IMR-90 (cell line): ENCODE results near the gene TCF3. TPM values are rescaled to one million over a fixed set of nuclear protein-coding genes. Genes with fewer than 3 reads are reported as not detected.

Experiments used
- ATAC-seq: fragments of 200-7000 bp; cut with Tn5 transposase; 2 replicates; pipeline ENCODE4 v1.9.1; 2020; ENCODE audit warnings: low read depth, mild to moderate bottlenecking, moderate library complexity
- BruUV-seq: library from RNA; stranded (reverse); fragments of 400-500 nt; replicated peaks from 2 replicates; lab custom pipeline; 2021; lab: Mats Ljungman, UMichigan
- CTCF ChIA-PET: fragments of 300-600 bp; formaldehyde crosslinking; extraction: SDS; loops from one replicate; lab custom pipeline; 2021; ENCODE audit warnings: antibody characterized with exemption; lab: Yijun Ruan, JAX
- POLR2A ChIA-PET: fragments of 300-600 bp; sonication (Branson Sonifier 250); formaldehyde crosslinking; loops from one replicate; lab custom pipeline; 2022; ENCODE audit warnings: antibody characterized with exemption; ENCODE audit not compliant: unreplicated experiment; lab: Charles Lee
- DNase-seq: peaks from one replicate; pipeline ENCODE4 v3.0.0; 2013
- H2AFZ ChIP-seq: replicated peaks from 2 replicates; pipeline ENCODE3; 2013; ENCODE audit warnings: low read length, mild to moderate bottlenecking; ENCODE audit not compliant: poor library complexity
- H2AK5ac ChIP-seq: 2 replicates; pipeline ENCODE4 v1.6.1; 2013; ENCODE audit warnings: low read depth, low read length, inconsistent platforms
- H2AK9ac ChIP-seq: replicated peaks from 2 replicates; pipeline ENCODE3; 2013; ENCODE audit warnings: mild to moderate bottlenecking, low read depth, low read length, moderate library complexity; ENCODE audit not compliant: poor library complexity
- H2BK120ac ChIP-seq: 2 replicates; pipeline ENCODE4 v1.6.1; 2013; ENCODE audit warnings: low read depth, low read length, inconsistent platforms
- H2BK15ac ChIP-seq: 3 replicates; pipeline ENCODE4 v1.6.1; 2013; ENCODE audit warnings: low read depth, low read length, inconsistent platforms
- H2BK20ac ChIP-seq: 2 replicates; pipeline ENCODE4 v1.6.1; 2013; ENCODE audit warnings: low read depth, mild to moderate bottlenecking, inconsistent platforms, low read length, moderate library complexity
- H2BK5ac ChIP-seq: 2 replicates; pipeline ENCODE4 v1.6.1; 2013; ENCODE audit warnings: mild to moderate bottlenecking, low read depth, low read length, inconsistent platforms; ENCODE audit not compliant: poor library complexity, severe bottlenecking
- H3K14ac ChIP-seq: replicated peaks from 2 replicates; pipeline ENCODE4 v1.6.1; 2013; ENCODE audit warnings: low read depth, low read length, inconsistent platforms
- H3K18ac ChIP-seq: 2 replicates; pipeline ENCODE4 v1.6.1; 2013; ENCODE audit warnings: low read depth, low read length, control low read depth
- H3K23ac ChIP-seq: 2 replicates; pipeline ENCODE4 v1.6.1; 2013; ENCODE audit warnings: low read depth, low read length, inconsistent platforms
- H3K27ac ChIP-seq: 2 replicates; pipeline ENCODE4 v1.5.1; 2013; ENCODE audit warnings: mild to moderate bottlenecking, control low read depth, low read length; ENCODE audit not compliant: insufficient read depth
- H3K27me3 ChIP-seq: 2 replicates; pipeline ENCODE4 v1.6.1; 2013; ENCODE audit warnings: low read length; ENCODE audit not compliant: control insufficient read depth, insufficient read depth
- H3K36me3 ChIP-seq: 2 replicates; pipeline ENCODE4 v1.6.1; 2013; ENCODE audit warnings: low read length, mixed read lengths; ENCODE audit not compliant: control insufficient read depth, insufficient read depth
- H3K4ac ChIP-seq: 2 replicates; pipeline ENCODE4 v1.6.1; 2013; ENCODE audit warnings: low read depth, low read length, inconsistent platforms
- H3K4me1 ChIP-seq: 2 replicates; pipeline ENCODE4 v1.6.1; 2013; ENCODE audit warnings: low read length, mixed read lengths; ENCODE audit not compliant: control insufficient read depth, insufficient read depth
- H3K4me2 ChIP-seq: 2 replicates; pipeline ENCODE4 v1.6.1; 2013; ENCODE audit warnings: low read depth, mild to moderate bottlenecking, control low read depth, low read length, moderate library complexity
- H3K4me3 ChIP-seq: 2 replicates; pipeline ENCODE4 v1.5.1; 2013; ENCODE audit warnings: low read depth, mild to moderate bottlenecking, control low read depth, low read length, moderate library complexity; ENCODE audit not compliant: insufficient read depth
- H3K56ac ChIP-seq: 2 replicates; pipeline ENCODE4 v1.6.1; 2013; ENCODE audit warnings: low read length, inconsistent platforms; ENCODE audit not compliant: insufficient read depth; ENCODE audit errors: extremely low read depth
- H3K79me1 ChIP-seq, 2 experiments: 2 replicates each; pipeline ENCODE4 v1.6.1; 2013; ENCODE audit warnings: low read length in 2 of 2, inconsistent platforms in 1 of 2, low read depth in 1 of 2
- H3K9ac ChIP-seq: 2 replicates; pipeline ENCODE4 v1.6.1; 2013; ENCODE audit warnings: low read depth, low read length, control low read depth
- H3K9me1 ChIP-seq: 2 replicates; pipeline ENCODE4 v1.6.1; 2013; ENCODE audit warnings: low read length, inconsistent platforms; ENCODE audit not compliant: insufficient read depth
- H3K9me3 ChIP-seq: 2 replicates; pipeline ENCODE4 v1.6.1; 2013; ENCODE audit warnings: low read length; ENCODE audit not compliant: control insufficient read depth, insufficient read depth
- H4K20me1 ChIP-seq: 2 replicates; pipeline ENCODE4 v1.6.1; 2013; ENCODE audit warnings: low read length, inconsistent platforms; ENCODE audit not compliant: insufficient read depth
- H4K5ac ChIP-seq: 2 replicates; pipeline ENCODE4 v1.6.1; 2013; ENCODE audit warnings: mild to moderate bottlenecking, low read depth, low read length, control low read depth
- H4K8ac ChIP-seq, 2 experiments: 2 replicates each; pipeline ENCODE4 v1.6.1; 2013; ENCODE audit warnings: low read depth in 2 of 2, low read length in 2 of 2, control low read depth in 1 of 2, inconsistent platforms in 1 of 2
- H4K91ac ChIP-seq: 2 replicates; pipeline ENCODE4 v1.6.1; 2013; ENCODE audit warnings: low read depth, low read length, inconsistent platforms; ENCODE audit not compliant: insufficient read depth
- BHLHE40 ChIP-seq: fragments of 150-350 bp; IDR thresholded peaks from 2 replicates; pipeline ENCODE4 v1.6.1; 2016; ENCODE audit warnings: mild to moderate bottlenecking, low read depth, low read length
- CEBPB ChIP-seq: IDR thresholded peaks from 2 replicates; pipeline ENCODE4 v1.6.1; 2012; ENCODE audit warnings: low read depth, low read length, improper control_type of control experiment
- CHD1 ChIP-seq: IDR thresholded peaks from 2 replicates; pipeline ENCODE4 v1.6.1; 2012; ENCODE audit warnings: low read depth, low read length, improper control_type of control experiment
- FOS ChIP-seq: fragments of 150-350 bp; IDR thresholded peaks from 2 replicates; pipeline ENCODE4 v1.6.1; 2016; ENCODE audit warnings: low read depth, low read length
- MAZ ChIP-seq: IDR thresholded peaks from 2 replicates; pipeline ENCODE4 v1.6.1; 2012; ENCODE audit warnings: low read depth, mild to moderate bottlenecking, low read length, improper control_type of control experiment, moderate library complexity, borderline replicate concordance
- MXI1 ChIP-seq: IDR thresholded peaks from 2 replicates; pipeline ENCODE4 v1.6.1; 2012; ENCODE audit warnings: low read depth, mild to moderate bottlenecking, low read length, moderate library complexity, borderline replicate concordance
- NFE2L2 ChIP-seq: fragments of 150-350 bp; IDR thresholded peaks from 2 replicates; pipeline ENCODE4 v1.6.1; 2016; ENCODE audit warnings: low read depth, mild to moderate bottlenecking, low read length
- POLR2A ChIP-seq: IDR thresholded peaks from 2 replicates; pipeline ENCODE4 v1.6.1; 2012; ENCODE audit warnings: mild to moderate bottlenecking, low read depth, low read length
- RAD21 ChIP-seq: IDR thresholded peaks from 2 replicates; pipeline ENCODE4 v1.6.1; 2012; ENCODE audit warnings: low read length, improper control_type of control experiment
- RCOR1 ChIP-seq: IDR thresholded peaks from 2 replicates; pipeline ENCODE4 v1.6.1; 2012; ENCODE audit warnings: mild to moderate bottlenecking, low read length, improper control_type of control experiment; ENCODE audit not compliant: insufficient replicate concordance
- RFX5 ChIP-seq: IDR thresholded peaks from 2 replicates; pipeline ENCODE4 v1.8.0; 2012; ENCODE audit warnings: low read depth, mild to moderate bottlenecking, low read length, moderate library complexity
- USF2 ChIP-seq: fragments of 150-350 bp; IDR thresholded peaks from 2 replicates; pipeline ENCODE4 v1.6.1; 2017; ENCODE audit warnings: mild to moderate bottlenecking, antibody characterized with exemption, low read length, low read depth
- WGBS, 2 experiments: methylation state at CpG; one replicate each; pipeline versions ENCODE4 v1.1.5 to v1.1.7; 2013; ENCODE audit warnings: missing lambda C conversion rate in 2 of 2; ENCODE audit not compliant: insufficient read length in 1 of 2; ENCODE audit errors: extremely low coverage in 2 of 2; 5-methylcytosine and 5-hydroxymethylcytosine counted together
- dilution Hi-C: fragments of 300-500 bp; cut with HindIII; formaldehyde crosslinking; loops from one replicate; pipeline ENCODE4 v1.14.3; 2018; ENCODE audit warnings: low sequenced_read_pairs; ENCODE audit not compliant: unreplicated experiment
- in situ Hi-C: fragments of 300-500 bp; cut with MboI; formaldehyde crosslinking; loops from 3 replicates; pipeline ENCODE4 v1.14.3; 2019; ENCODE audit warnings: low sequenced_read_pairs, inconsistent platforms, mixed read lengths
- intact Hi-C: fragments of 100-400 bp; cut with micrococcal nuclease; formaldehyde crosslinking; loops from 2 replicates; pipeline ENCODE4 v1.10.0; 2022
- polyA plus RNA-seq, 3 experiments: library from polyadenylated mRNA; depleted of rRNA; stranded (reverse); fragments of >200 nt; gene quantifications; 2 replicates each; pipeline ENCODE4 v1.2.3, GENCODE V29; 2012; ENCODE audit warnings: low replicate concordance in 1 of 3
- total RNA-seq: library from RNA; depleted of rRNA; stranded (reverse); fragments of >200 nt; gene quantifications from 2 replicates; pipeline ENCODE4 v1.2.3, GENCODE V29; 2012
- TF ChIP-seq, protein P1 (sequence below): fragments of 150-350 bp; IDR thresholded peaks from 2 replicates; pipeline ENCODE4 v1.6.1; 2016; ENCODE audit warnings: low read depth, mild to moderate bottlenecking, low read length, moderate library complexity, borderline replicate concordance

The TCF3 gene
- total and polyA plus RNA-seq, 2 of the 4 experiments (the other 2 are of a cell fraction): 29.9 to 127 TPM

DNA sequence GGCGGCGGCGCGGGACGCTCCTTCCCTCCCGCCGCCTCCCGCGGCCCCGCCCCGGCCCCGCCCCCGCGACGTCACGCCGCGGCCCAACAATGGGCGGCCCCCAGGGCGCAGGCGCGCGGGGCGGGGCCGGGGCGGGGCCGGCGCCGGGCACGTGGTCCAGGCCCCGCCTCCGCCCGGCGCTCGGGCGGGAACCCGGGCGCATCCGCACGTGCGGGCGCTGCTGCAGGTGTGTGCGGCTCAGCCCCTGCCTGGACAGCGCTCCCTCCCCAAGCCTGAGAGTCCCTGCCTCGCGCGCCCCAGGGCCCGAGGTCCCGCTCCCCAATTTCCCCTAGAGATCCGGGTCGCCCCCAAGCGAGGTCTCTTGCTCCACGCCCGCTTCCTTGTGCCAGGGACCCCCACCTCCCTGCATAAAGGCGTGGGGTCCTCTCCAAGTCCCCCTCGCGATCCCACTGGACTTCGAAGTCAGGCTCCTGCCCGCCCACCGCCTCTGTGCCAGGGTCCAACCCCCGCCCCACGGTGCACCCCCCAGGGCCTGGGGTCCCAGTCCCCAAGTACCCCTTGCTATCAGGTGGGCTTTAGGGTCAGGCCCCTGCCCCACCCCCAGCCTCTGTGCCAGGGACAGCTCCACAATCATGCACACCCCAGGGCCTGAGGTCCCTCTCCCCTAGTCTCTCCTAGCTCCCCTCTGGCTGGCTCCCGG is 83.9 kb downstream of the TCF3 start, which contains the start of gene MEX3D:
Gene MEX3D, minus strand, starts transcription at position 6 of the 700 bp plus-strand sequence. CDS start 267 bp downstream, outside the sequence.
- ATAC-seq (peak; percentile 74), DNase-seq (peak; percentile 49)
- WGBS, 2 experiments: 8% methylated on average over 36 of the region's 63 CpGs; no CpG with 5 or more reads in 1 of the 2 experiments
- Histone ChIP-seq H2BK120ac (no peak within 1 kb of the TSS), H2BK15ac (no peak within 1 kb of the TSS), H3K9ac (peak within 1 kb of the TSS; percentile 98), H2AFZ (peak within 1 kb of the TSS; percentile 87), H3K9me1 (peaks cover 7% of the 10 kb centered on the region), H3K36me3 (peaks cover 3% of the 10 kb centered on the region; the same call in 1 of the 2 replicates), H4K8ac (peak within 1 kb of the TSS in 1 of 2 experiments; percentile 40; a peak in 2 of 4 replicates), H3K4me3 (peak within 1 kb of the TSS; percentile 97), H2AK9ac (peak within 1 kb of the TSS; percentile 100), H3K56ac (peak within 1 kb of the TSS; percentile 52; the same call in 1 of the 2 replicates), H2BK5ac (peak within 1 kb of the TSS; percentile 91), H2BK20ac (no peak within 1 kb of the TSS), H3K4me1 (peaks cover 8% of the 10 kb centered on the region), H4K5ac (peak within 1 kb of the TSS; percentile 84; the same call in 1 of the 2 replicates), H4K91ac (peak within 1 kb of the TSS; percentile 58), H3K27ac (peak within 1 kb of the TSS; percentile 95), H3K14ac (0 out of 2 replicates have a peak within 1 kb of the TSS, but pooled peaks have one; percentile 31), H3K4ac (peak within 1 kb of the TSS; percentile 95; the same call in 1 of the 2 replicates), H3K23ac (peak within 1 kb of the TSS; percentile 17; the same call in 1 of the 2 replicates), H3K79me1 (peaks cover 0 to 21% of the 10 kb centered on the region in 2 experiments; a peak in 2 of 4 replicates), H3K27me3 (no peaks in the 10 kb centered on the region; the same call in 1 of the 2 replicates), H3K18ac (peak within 1 kb of the TSS; percentile 78; the same call in 1 of the 2 replicates), H3K4me2 (peak within 1 kb of the TSS; percentile 77), H4K20me1 (peaks cover 39% of the 10 kb centered on the region), H3K9me3 (no peaks in the 10 kb centered on the region), H2AK5ac (peak within 1 kb of the TSS; percentile 81)
- dilution Hi-C loops: no loop called here
- ChIA-PET CTCF (no interaction called here), POLR2A (interaction anchor here (0.6 kb wide), 1 partner anchor 13 kb away, joined by 5 read pairs; no protein-coding TSS in a partner anchor)
- no TSS peak for BruUV-seq
- intact Hi-C loops: loop anchor here (10.0 kb wide), 1 partner anchor 986 kb away; no protein-coding TSS in a partner anchor
- TF ChIP-seq, protein P1, sequence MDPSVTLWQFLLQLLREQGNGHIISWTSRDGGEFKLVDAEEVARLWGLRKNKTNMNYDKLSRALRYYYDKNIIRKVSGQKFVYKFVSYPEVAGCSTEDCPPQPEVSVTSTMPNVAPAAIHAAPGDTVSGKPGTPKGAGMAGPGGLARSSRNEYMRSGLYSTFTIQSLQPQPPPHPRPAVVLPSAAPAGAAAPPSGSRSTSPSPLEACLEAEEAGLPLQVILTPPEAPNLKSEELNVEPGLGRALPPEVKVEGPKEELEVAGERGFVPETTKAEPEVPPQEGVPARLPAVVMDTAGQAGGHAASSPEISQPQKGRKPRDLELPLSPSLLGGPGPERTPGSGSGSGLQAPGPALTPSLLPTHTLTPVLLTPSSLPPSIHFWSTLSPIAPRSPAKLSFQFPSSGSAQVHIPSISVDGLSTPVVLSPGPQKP: no peak
- TF ChIP-seq POLR2A (no peak), MXI1 (peak; percentile 56; the same call in 1 of the 2 replicates), FOS (no peak), MAZ (peak; percentile 74; the same call in 1 of the 2 replicates), RAD21 (no peak), CHD1 (no peak), RCOR1 (no peak), CEBPB (no peak), NFE2L2 (no peak), RFX5 (no peak), USF2 (peak; percentile 91), BHLHE40 (peak; percentile 94)
- in situ Hi-C loops: no loop called here
